H7 (cell line): ENCODE measurements around the gene FHOD3. TPM values are rescaled to one million over a fixed set of nuclear protein-coding genes. Genes with fewer than 3 reads are reported as not detected.

Source experiments
- DNase-seq: peaks from one replicate; pipeline ENCODE4 v3.0.0; 2012
- H3K27me3 ChIP-seq: 2 replicates; pipeline ENCODE4 v1.6.0; 2011; ENCODE audit warnings: mild to moderate bottlenecking, low read length; ENCODE audit not compliant: control insufficient read depth, insufficient read depth
- H3K36me3 ChIP-seq: replicated peaks from 2 replicates; pipeline ENCODE4 v1.5.1; 2011; ENCODE audit warnings: low read length; ENCODE audit not compliant: control insufficient read depth, insufficient read depth
- H3K4me3 ChIP-seq: 2 replicates; pipeline ENCODE4 v1.5.1; 2011; ENCODE audit warnings: low read depth, mild to moderate bottlenecking, control low read depth, low read length, moderate library complexity; ENCODE audit not compliant: insufficient read depth
- total RNA-seq: library from RNA; depleted of rRNA; stranded (reverse); fragments of >200 nt; shearing (Covaris generic); gene quantifications from 2 replicates; pipeline ENCODE4 v1.2.3, GENCODE V29; 2014; rRNA removed

The FHOD3 gene
- total RNA-seq: 1.8 and 2.1 TPM in 2 replicates

DNA sequence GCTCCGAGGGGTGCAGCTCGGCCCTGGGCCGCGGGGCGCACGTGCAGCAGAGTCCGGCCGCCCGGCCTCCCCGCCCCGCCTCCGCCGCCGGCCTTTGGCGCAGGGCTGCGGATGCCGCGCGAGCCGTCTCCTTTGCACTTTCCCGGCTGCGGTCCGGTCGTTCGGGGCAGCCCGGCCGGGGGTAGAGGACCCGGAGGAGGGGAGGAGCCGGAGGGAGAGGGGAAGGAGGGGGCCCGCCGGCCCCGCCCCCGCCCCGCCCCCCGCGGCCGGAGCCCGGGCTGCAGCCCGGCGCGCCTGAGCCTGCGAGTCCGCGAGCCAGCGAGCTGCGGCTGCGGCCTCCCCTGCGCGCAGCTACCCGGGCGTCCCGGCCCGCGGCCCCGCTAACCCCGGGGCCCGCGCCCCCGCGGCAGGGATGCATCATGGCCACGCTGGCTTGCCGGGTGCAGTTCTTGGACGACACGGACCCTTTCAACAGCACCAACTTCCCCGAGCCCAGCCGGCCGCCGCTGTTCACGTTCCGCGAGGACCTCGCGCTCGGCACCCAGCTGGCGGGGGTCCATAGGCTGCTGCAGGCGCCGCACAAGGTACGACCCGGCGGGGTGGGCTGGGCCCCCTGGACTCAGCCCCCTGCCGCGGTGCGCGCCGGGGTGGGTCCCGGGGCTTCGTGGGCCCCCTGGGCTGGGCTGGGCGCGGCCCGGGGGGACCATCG lies at the start of gene FHOD3:
Gene FHOD3, plus strand, starts transcription at position 297 of the 709 bp plus-strand sequence. Its CDS starts 123 bp downstream, at position 420.
- Histone ChIP-seq H3K4me3 (peak within 1 kb of the TSS; percentile 68), H3K27me3 (peaks cover 61% of the 10 kb centered on the region), H3K36me3 (no peaks in the 10 kb centered on the region)
- DNase-seq: peak; percentile 99

DNA sequence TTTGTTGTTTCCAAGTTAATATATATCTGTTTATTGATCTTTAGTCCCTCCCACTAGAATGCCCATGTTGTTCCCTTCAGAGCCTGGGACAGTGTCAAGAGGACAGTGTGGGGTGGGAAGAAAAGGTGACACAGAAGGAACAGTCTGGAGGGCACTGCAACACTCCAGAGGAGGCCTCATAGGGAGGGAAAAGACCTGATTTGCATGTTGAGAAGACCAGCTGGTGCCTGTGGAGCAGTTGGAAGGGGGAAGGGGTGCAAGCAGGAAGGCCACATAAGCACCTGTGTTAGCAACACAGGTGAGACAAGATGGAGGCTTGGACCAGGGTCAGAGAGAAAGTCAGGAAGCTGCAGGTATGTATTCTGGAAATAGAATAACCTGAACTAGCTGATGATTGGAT lies 48.1 kb upstream of the FHOD3 start:
- Histone ChIP-seq H3K36me3 (peaks cover 1% of the 10 kb centered on the region), H3K27me3 (no peaks in the 10 kb centered on the region), H3K4me3 (no peak overlapping the region)
- no peak for DNase-seq

DNA sequence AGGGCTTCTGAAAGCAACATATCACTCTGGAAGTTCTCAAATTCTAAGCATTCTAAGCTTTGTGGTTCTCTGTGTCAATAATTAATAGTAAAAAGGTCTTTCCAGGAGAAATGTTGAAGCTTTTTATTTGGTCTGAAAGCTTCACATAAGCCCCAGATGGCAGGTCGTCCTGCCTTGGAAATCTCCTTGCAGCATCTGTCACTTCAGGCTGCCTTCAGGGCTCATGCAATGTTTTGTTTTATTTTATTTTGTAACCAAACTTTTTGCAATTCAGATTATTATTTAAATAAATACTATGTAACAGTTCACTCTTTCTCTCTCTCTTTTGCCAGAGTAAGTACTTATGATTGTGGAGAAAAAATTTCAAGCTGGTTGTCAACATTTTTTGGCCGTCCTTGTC lies 46.7 kb upstream of the FHOD3 start:
- no peaks in the 10 kb centered on the region for H3K27me3 ChIP-seq
- DNase-seq: no peak
- no peak overlapping the region for H3K4me3 ChIP-seq
- peaks cover 1% of the 10 kb centered on the region for H3K36me3 ChIP-seq

- no peaks in the 10 kb centered on the region for H3K36me3 ChIP-seq
- H3K27me3 ChIP-seq: no peaks in the 10 kb centered on the region
- H3K4me3 ChIP-seq: no peak overlapping the region
- DNase-seq: no peak
Measured at GRCh38 chr18:36255072-36255698, 42.3 kb upstream of the FHOD3 start.

GRCh38 chr18:36256094-36256493 lies 41.4 kb upstream of the FHOD3 start:
- H3K36me3 ChIP-seq: no peaks in the 10 kb centered on the region
- no peak for DNase-seq
- H3K27me3 ChIP-seq: no peaks in the 10 kb centered on the region
- no peak overlapping the region for H3K4me3 ChIP-seq

DNA sequence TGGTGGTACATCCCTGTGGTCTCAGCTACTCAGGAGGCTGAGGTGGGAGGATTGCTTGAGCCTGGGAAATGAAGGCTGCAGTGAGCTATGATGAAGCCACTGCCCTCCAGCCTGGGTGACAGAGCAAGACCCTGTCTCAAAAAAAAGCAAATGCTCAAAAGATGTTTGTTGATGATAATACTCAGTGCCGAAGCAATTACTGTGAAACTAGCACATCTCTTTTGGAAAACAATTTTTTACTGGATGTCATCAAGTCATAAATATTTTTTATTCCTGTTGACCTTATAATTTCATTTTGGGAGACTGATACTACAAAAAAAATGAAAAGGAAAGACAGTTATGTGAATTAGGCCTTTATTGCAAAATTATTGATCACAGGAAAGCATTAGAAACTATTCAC lies 34.5 kb upstream of the FHOD3 start:
- Histone ChIP-seq H3K27me3 (no peaks in the 10 kb centered on the region; the same call in 1 of the 2 replicates), H3K36me3 (no peaks in the 10 kb centered on the region), H3K4me3 (no peak overlapping the region)
- DNase-seq: no peak

DNA sequence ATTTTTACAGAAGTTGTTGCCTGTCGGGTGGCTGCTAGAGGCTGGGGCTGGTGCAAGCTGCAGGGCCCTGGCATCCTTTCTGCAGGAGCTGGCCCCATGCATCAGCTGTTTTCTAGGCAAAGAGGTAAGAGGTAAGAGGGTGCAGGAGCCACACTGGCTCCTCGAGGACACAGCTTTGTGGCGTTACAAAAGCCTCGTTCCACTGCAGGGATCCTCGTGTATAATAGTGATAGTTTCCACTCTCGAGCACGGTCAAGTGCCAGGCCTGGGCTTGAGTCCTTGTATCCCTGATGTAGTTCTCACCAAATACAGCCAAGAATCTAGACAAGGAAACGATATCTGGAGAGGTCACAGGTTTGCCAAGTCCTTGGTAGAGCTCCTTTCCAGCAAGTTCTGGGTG lies 33.2 kb upstream of the FHOD3 start:
- no peaks in the 10 kb centered on the region; the same call in 1 of the 2 replicates for H3K36me3 ChIP-seq
- H3K27me3 ChIP-seq: no peaks in the 10 kb centered on the region; the same call in 1 of the 2 replicates
- DNase-seq: no peak
- no peak overlapping the region for H3K4me3 ChIP-seq

GRCh38 chr18:36265015-36265414 lies 32.5 kb upstream of the FHOD3 start:
- Histone ChIP-seq H3K27me3 (no peaks in the 10 kb centered on the region; the same call in 1 of the 2 replicates), H3K36me3 (no peaks in the 10 kb centered on the region; the same call in 1 of the 2 replicates), H3K4me3 (no peak overlapping the region)
- DNase-seq: no peak

GRCh38 chr18:36269157-36269556 lies 28.4 kb upstream of the FHOD3 start:
- H3K4me3 ChIP-seq: no peak overlapping the region
- DNase-seq: no peak
- H3K36me3 ChIP-seq: no peaks in the 10 kb centered on the region; the same call in 1 of the 2 replicates
- H3K27me3 ChIP-seq: no peaks in the 10 kb centered on the region; the same call in 1 of the 2 replicates

- DNase-seq: no peak
- Histone ChIP-seq H3K4me3 (no peak overlapping the region), H3K36me3 (no peaks in the 10 kb centered on the region; the same call in 1 of the 2 replicates), H3K27me3 (no peaks in the 10 kb centered on the region)
Measured at GRCh38 chr18:36271153-36271552, 26.4 kb upstream of the FHOD3 start.

DNA sequence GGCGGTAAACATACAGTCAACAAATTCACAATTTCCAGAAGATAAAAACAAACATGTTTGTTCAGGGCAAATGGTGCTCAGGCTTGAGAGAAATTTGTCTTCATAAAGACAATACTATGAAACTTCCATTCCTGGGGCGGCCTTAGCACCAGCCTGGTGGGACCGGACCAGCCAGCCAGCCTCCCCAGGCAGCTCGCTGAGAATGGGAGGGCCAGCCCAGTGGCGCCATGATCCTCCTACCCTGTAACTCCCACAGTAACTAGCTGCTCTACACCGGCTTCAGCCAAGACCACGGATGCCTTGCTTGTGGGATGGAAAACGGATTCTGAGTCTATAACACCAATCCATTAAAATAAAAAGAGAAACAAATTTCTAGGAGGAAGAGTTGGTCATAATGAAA lies 24.2 kb upstream of the FHOD3 start:
- Histone ChIP-seq H3K4me3 (no peak overlapping the region), H3K36me3 (no peaks in the 10 kb centered on the region; the same call in 1 of the 2 replicates), H3K27me3 (no peaks in the 10 kb centered on the region)
- DNase-seq: no peak

GRCh38 chr18:36274083-36274715 lies 23.3 kb upstream of the FHOD3 start:
- H3K4me3 ChIP-seq: no peak overlapping the region
- no peaks in the 10 kb centered on the region for H3K27me3 ChIP-seq
- no peak for DNase-seq
- H3K36me3 ChIP-seq: no peaks in the 10 kb centered on the region; the same call in 1 of the 2 replicates

DNA sequence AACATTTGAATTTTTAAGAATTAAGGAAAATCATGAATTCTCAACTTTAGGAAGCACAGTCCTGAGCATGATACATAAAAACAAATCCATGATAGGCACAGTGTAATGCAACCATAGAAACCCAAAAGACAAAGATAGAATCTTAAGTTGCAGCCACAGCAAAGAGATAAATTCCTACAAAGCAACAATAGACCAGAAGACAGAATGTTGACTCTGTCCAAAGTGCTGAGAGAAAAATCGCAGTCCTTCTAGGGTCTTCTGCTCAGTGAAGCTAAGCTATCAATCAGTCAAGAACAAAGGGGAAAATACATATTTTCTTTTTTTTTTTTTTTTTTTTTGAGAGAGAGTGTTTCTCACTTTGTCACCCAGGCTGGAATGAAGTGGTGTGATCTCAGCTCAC lies 22.0 kb upstream of the FHOD3 start:
- Histone ChIP-seq H3K36me3 (no peaks in the 10 kb centered on the region), H3K27me3 (no peaks in the 10 kb centered on the region), H3K4me3 (no peak overlapping the region)
- no peak for DNase-seq

DNA sequence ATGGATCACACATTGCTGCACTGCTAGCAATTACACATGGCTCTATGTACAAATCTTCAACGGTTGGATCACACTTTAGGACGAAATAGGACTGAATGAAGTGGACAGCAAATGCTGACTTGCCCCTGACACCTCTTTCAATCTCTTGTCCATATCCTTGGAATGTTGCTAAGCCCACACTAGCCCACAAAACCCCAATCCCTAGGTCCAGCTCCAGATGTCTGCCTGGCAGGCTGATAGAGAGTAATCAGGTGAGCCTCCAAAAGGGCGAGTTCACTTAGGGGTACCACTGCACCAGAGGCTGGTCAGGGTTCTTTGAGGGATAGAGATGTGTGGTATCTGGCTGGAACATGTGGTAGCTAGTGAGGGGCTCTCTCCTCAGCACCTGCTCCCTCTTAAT lies 18.5 kb upstream of the FHOD3 start:
- no peak for DNase-seq
- H3K36me3 ChIP-seq: no peaks in the 10 kb centered on the region
- no peak overlapping the region for H3K4me3 ChIP-seq
- H3K27me3 ChIP-seq: no peaks in the 10 kb centered on the region

GRCh38 chr18:36281936-36282335 lies 15.6 kb upstream of the FHOD3 start:
- Histone ChIP-seq H3K36me3 (no peaks in the 10 kb centered on the region), H3K27me3 (no peaks in the 10 kb centered on the region), H3K4me3 (no peak overlapping the region)
- no peak for DNase-seq
